GM18951 (cell line): ENCODE results near the gene GPR137.

Experiments used
- POLR2A ChIP-seq: IDR thresholded peaks from 4 replicates; pipeline ENCODE4 v1.6.1; 2011; ENCODE audit warnings: mild to moderate bottlenecking; ENCODE audit not compliant: insufficient read length, insufficient read depth; ENCODE audit errors: extremely low read depth
- in situ Hi-C: fragments of 300-500 bp; cut with MboI; formaldehyde crosslinking; loops from one replicate; pipeline ENCODE4 v1.12.0; 2022; ENCODE audit warnings: low sequenced_read_pairs, mixed read lengths, inconsistent platforms; ENCODE audit not compliant: unreplicated experiment

GPR137 gene

GRCh38 chr11:64278576-64279190 is 7.0 kb upstream of the GPR137 start:
- in situ Hi-C loops, result no loop called here
- no peak for TF ChIP-seq POLR2A

- in situ Hi-C loops, result no loop called here
- TF ChIP-seq POLR2A, result no peak
Observed at GRCh38 chr11:64281957-64282770, 3.5 kb upstream of the GPR137 start.

- in situ Hi-C loops, result no loop called here
- no peak for TF ChIP-seq POLR2A
Observed at GRCh38 chr11:64283092-64283491, 2.6 kb upstream of the GPR137 start.

- TF ChIP-seq POLR2A, result peak; percentile 69
- in situ Hi-C loops, result no loop called here
Observed at GRCh38 chr11:64284048-64284961, 1.3 kb upstream of the GPR137 start, which contains the start of gene BAD. TSS of gene BAD (minus strand) at chr11:64284665. CDS start at chr11:64284368, 297 bp downstream.

DNA sequence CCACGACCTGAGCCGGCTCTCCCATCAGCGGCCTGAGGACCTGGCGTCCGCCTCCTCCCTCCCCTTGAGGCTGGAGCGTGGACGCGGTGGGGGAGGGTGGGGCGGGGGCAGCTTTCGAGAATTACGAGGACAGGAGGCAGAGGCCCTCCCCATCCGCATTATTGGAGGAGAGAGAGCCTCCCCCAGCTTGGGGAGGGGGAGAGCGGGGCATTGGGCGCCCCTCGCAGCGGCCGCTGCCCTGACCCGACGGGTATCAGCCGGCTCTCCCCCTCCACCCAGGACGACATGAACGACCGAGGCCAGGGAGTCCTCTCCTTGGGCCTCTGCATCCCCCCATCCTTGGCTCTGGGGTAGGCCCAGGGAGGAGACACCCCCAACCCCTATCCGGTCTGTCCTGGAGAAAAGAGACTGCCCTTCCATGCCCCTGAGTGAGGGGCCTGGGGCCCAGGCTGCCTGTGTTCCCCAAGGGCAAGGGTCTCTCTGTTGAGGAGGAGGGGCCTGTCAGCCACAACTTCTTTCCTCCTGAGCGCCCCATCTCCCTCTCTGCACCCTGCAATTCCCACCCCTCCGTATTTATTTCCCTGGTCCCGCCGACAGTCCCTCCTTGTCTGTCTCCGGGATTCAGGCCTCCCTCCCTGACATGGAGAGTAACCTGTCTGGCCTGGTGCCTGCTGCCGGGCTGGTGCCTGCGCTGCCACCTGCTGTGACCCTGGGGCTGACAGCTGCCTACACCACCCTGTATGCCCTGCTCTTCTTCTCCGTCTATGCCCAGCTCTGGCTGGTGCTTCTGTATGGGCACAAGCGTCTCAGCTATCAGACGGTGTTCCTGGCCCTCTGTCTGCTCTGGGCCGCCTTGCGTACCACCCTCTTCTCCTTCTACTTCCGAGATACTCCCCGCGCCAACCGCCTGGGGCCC is 495 bp downstream of the GPR137 start:
- in situ Hi-C loops, result no loop called here
- no peak for TF ChIP-seq POLR2A

- in situ Hi-C loops, result no loop called here
Observed at GRCh38 chr11:64286801-64287159, 1.1 kb downstream of the GPR137 start.

DNA sequence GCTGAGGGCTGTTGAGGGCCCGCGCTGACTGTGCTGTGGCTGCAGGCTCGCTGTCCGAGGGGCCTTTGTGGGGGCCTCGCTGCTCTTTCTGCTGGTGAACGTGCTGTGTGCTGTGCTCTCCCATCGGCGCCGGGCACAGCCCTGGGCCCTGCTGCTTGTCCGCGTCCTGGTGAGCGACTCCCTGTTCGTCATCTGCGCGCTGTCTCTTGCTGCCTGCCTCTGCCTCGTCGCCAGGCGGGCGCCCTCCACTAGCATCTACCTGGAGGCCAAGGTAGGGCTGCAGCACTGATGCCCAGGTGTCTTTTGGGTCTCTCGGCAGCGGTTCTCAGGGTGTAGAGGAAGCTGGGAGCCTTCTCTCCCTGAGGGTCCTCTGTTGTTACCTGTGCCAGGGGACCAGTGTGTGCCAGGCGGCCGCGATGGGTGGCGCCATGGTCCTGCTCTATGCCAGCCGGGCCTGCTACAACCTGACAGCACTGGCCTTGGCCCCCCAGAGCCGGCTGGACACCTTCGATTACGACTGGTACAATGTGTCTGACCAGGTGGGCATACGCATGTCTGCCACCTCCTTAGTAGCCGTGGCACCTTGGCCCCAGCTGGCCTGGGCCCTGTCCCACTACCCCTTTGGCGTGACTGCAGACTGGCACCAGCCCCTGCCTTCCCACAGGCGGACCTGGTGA is 2.2 kb downstream of the GPR137 start:
- TF ChIP-seq POLR2A, result no peak
- in situ Hi-C loops, result no loop called here

More at GRCh38 chr11:64286801-64287159, 1.1 kb downstream of the GPR137 start:
- no peak for TF ChIP-seq POLR2A

DNA sequence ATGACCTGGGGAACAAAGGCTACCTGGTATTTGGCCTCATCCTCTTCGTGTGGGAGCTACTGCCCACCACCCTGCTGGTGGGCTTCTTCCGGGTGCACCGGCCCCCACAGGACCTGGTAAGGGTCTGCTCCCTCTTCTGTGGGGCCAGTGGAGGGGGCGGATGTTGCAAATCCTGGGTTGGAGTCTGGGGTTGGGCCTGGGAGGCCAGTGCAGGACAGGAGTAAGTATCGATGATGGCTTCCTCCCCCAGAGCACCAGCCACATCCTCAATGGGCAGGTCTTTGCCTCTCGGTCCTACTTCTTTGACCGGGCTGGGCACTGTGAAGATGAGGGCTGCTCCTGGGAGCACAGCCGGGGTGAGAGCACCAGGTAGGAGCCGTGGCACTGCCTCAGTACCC is 2.7 kb downstream of the GPR137 start:
- in situ Hi-C loops, result no loop called here
- no peak for TF ChIP-seq POLR2A

- in situ Hi-C loops, result no loop called here
- TF ChIP-seq POLR2A, result no peak
Observed at GRCh38 chr11:64289002-64289564, 3.4 kb downstream of the GPR137 start.

GRCh38 chr11:64290352-64291261 is 5.0 kb downstream of the GPR137 start:
- TF ChIP-seq POLR2A, result no peak
- in situ Hi-C loops, result no loop called here

- TF ChIP-seq POLR2A, result no peak
- in situ Hi-C loops, result no loop called here
Observed at GRCh38 chr11:64291262-64291751, 5.7 kb downstream of the GPR137 start, which contains the start of gene KCNK4. TSS of gene KCNK4 (plus strand) at chr11:64291302. CDS start at chr11:64293019, 1,717 bp downstream.
